Measurements from ENCODE around the gene CCDC106. TPM values are rescaled to one million over a fixed set of nuclear protein-coding genes. Genes with fewer than 3 reads are reported as not detected.
A peak's percentile ranks its signal among the peaks of the same experiment; 100 is the strongest.

CCDC106 gene
- total RNA-seq, 1 experiment from 2014 or later: 21.1 TPM

DNA sequence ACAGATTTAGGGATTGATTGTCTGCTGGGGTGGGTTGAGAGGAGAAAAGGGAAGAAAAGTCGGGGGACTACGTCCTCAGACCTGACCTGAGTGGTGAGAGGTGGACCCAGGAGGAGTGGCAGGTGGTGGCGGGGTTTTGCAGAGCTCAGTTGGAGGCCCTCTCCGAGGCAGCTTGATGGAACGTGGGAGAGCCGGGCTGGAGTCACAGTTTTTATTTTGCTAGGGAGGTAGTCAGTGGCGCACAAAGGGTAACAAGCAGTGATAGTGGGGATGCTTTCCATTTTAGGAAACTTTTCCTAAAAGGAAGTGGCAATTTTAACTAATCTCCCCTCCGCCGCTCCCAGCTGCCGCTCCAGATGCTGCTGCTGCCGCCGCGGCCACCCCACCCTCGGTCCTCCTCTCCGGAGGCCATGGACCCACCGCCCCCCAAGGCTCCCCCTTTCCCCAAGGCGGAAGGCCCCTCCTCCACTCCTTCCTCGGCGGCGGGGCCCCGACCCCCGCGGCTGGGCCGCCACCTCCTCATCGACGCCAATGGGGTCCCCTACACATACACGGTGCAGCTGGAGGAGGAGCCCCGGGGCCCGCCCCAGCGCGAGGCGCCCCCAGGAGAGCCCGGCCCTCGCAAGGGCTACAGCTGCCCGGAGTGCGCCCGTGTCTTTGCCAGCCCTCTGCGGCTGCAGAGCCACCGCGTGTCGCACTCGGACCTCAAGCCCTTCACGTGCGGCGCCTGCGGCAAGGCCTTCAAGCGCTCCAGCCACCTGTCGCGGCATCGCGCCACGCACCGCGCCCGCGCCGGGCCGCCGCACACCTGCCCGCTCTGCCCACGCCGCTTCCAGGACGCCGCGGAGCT lies 5.6 kb upstream of the CCDC106 start (continued):
- TF ChIP-seq ELF4 (CRISPR knock-in tag; IDR thresholded peaks at IDR 0.05; ENCODE audit: low read depth) (no peak), FOXK1 (CRISPR knock-in tag; IDR thresholded peaks at IDR 0.05) (0 out of 2 replicates have a peak, but pooled peaks have one; percentile 27), PRRX2 (CRISPR knock-in tag; IDR thresholded peaks at IDR 0.05) (no peak), ZNF263 (CRISPR knock-in tag; IDR thresholded peaks at IDR 0.05; ENCODE audit: low read depth) (no peak), ZNF671 (CRISPR knock-in tag; IDR thresholded peaks at IDR 0.05) (peak; percentile 40; the same call in 1 of the 2 replicates), NR3C1 (CRISPR knock-in tag; conservative IDR thresholded peaks at IDR 0.05; ENCODE audit: low read depth) (no peak), CREM (CRISPR knock-in tag; IDR thresholded peaks at IDR 0.05) (no peak), ZNF232 (CRISPR knock-in tag; IDR thresholded peaks at IDR 0.05) (0 out of 2 replicates have a peak, but pooled peaks have one; percentile 43), GABPB1 (CRISPR knock-in tag; IDR thresholded peaks at IDR 0.05) (no peak), EMX1 (CRISPR knock-in tag; IDR thresholded peaks at IDR 0.05) (no peak), ZNF416 (CRISPR knock-in tag; IDR thresholded peaks at IDR 0.05) (no peak; the same call in 1 of the 2 replicates), ZNF423 (CRISPR knock-in tag; IDR thresholded peaks at IDR 0.05) (no peak), TEAD4 (CRISPR knock-in tag; IDR thresholded peaks at IDR 0.05) (no peak), NR2C2 (CRISPR knock-in tag; IDR thresholded peaks at IDR 0.05) (0 out of 2 replicates have a peak, but pooled peaks have one; percentile 43), TCF7 (CRISPR knock-in tag; IDR thresholded peaks at IDR 0.05; ENCODE audit: low read depth) (no peak), RELA (CRISPR knock-in tag; IDR thresholded peaks at IDR 0.05; ENCODE audit: borderline replicate concordance) (peak; percentile 76; the same call in 1 of the 2 replicates), MXD4 (CRISPR knock-in tag; IDR thresholded peaks at IDR 0.05; ENCODE audit: borderline replicate concordance) (no peak)
- TF ChIP-seq, protein P1, sequence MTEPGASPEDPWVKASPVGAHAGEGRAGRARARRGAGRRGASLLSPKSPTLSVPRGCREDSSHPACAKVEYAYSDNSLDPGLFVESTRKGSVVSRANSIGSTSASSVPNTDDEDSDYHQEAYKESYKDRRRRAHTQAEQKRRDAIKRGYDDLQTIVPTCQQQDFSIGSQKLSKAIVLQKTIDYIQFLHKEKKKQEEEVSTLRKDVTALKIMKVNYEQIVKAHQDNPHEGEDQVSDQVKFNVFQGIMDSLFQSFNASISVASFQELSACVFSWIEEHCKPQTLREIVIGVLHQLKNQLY (CRISPR knock-in tag; IDR thresholded peaks at IDR 0.05): no peak
- TF ChIP-seq, protein P2, sequence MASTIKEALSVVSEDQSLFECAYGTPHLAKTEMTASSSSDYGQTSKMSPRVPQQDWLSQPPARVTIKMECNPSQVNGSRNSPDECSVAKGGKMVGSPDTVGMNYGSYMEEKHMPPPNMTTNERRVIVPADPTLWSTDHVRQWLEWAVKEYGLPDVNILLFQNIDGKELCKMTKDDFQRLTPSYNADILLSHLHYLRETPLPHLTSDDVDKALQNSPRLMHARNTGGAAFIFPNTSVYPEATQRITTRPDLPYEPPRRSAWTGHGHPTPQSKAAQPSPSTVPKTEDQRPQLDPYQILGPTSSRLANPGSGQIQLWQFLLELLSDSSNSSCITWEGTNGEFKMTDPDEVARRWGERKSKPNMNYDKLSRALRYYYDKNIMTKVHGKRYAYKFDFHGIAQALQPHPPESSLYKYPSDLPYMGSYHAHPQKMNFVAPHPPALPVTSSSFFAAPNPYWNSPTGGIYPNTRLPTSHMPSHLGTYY (CRISPR knock-in tag; IDR thresholded peaks at IDR 0.05): 0 out of 2 replicates have a peak, but pooled peaks have one; percentile 10
- TF ChIP-seq, protein P3, sequence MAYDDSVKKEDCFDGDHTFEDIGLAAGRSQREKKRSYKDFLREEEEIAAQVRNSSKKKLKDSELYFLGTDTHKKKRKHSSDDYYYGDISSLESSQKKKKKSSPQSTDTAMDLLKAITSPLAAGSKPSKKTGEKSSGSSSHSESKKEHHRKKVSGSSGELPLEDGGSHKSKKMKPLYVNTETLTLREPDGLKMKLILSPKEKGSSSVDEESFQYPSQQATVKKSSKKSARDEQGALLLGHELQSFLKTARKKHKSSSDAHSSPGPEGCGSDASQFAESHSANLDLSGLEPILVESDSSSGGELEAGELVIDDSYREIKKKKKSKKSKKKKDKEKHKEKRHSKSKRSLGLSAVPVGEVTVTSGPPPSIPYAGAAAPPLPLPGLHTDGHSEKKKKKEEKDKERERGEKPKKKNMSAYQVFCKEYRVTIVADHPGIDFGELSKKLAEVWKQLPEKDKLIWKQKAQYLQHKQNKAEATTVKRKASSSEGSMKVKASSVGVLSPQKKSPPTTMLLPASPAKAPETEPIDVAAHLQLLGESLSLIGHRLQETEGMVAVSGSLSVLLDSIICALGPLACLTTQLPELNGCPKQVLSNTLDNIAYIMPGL (CRISPR knock-in tag; IDR thresholded peaks at IDR 0.05): peak; percentile 25
- TF ChIP-seq, protein P4, sequence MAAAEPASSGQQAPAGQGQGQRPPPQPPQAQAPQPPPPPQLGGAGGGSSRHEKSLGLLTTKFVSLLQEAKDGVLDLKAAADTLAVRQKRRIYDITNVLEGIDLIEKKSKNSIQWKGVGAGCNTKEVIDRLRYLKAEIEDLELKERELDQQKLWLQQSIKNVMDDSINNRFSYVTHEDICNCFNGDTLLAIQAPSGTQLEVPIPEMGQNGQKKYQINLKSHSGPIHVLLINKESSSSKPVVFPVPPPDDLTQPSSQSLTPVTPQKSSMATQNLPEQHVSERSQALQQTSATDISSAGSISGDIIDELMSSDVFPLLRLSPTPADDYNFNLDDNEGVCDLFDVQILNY (CRISPR knock-in tag; IDR thresholded peaks at IDR 0.05): no peak; the same call in 1 of the 2 replicates
- TF ChIP-seq, protein P5, sequence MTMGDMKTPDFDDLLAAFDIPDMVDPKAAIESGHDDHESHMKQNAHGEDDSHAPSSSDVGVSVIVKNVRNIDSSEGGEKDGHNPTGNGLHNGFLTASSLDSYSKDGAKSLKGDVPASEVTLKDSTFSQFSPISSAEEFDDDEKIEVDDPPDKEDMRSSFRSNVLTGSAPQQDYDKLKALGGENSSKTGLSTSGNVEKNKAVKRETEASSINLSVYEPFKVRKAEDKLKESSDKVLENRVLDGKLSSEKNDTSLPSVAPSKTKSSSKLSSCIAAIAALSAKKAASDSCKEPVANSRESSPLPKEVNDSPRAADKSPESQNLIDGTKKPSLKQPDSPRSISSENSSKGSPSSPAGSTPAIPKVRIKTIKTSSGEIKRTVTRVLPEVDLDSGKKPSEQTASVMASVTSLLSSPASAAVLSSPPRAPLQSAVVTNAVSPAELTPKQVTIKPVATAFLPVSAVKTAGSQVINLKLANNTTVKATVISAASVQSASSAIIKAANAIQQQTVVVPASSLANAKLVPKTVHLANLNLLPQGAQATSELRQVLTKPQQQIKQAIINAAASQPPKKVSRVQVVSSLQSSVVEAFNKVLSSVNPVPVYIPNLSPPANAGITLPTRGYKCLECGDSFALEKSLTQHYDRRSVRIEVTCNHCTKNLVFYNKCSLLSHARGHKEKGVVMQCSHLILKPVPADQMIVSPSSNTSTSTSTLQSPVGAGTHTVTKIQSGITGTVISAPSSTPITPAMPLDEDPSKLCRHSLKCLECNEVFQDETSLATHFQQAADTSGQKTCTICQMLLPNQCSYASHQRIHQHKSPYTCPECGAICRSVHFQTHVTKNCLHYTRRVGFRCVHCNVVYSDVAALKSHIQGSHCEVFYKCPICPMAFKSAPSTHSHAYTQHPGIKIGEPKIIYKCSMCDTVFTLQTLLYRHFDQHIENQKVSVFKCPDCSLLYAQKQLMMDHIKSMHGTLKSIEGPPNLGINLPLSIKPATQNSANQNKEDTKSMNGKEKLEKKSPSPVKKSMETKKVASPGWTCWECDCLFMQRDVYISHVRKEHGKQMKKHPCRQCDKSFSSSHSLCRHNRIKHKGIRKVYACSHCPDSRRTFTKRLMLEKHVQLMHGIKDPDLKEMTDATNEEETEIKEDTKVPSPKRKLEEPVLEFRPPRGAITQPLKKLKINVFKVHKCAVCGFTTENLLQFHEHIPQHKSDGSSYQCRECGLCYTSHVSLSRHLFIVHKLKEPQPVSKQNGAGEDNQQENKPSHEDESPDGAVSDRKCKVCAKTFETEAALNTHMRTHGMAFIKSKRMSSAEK (CRISPR knock-in tag; IDR thresholded peaks at IDR 0.05; ENCODE audit: borderline replicate concordance): no peak
- TF ChIP-seq, protein P6, sequence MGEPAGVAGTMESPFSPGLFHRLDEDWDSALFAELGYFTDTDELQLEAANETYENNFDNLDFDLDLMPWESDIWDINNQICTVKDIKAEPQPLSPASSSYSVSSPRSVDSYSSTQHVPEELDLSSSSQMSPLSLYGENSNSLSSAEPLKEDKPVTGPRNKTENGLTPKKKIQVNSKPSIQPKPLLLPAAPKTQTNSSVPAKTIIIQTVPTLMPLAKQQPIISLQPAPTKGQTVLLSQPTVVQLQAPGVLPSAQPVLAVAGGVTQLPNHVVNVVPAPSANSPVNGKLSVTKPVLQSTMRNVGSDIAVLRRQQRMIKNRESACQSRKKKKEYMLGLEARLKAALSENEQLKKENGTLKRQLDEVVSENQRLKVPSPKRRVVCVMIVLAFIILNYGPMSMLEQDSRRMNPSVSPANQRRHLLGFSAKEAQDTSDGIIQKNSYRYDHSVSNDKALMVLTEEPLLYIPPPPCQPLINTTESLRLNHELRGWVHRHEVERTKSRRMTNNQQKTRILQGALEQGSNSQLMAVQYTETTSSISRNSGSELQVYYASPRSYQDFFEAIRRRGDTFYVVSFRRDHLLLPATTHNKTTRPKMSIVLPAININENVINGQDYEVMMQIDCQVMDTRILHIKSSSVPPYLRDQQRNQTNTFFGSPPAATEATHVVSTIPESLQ (CRISPR knock-in tag; IDR thresholded peaks at IDR 0.05): no peak
- TF ChIP-seq, protein P7, sequence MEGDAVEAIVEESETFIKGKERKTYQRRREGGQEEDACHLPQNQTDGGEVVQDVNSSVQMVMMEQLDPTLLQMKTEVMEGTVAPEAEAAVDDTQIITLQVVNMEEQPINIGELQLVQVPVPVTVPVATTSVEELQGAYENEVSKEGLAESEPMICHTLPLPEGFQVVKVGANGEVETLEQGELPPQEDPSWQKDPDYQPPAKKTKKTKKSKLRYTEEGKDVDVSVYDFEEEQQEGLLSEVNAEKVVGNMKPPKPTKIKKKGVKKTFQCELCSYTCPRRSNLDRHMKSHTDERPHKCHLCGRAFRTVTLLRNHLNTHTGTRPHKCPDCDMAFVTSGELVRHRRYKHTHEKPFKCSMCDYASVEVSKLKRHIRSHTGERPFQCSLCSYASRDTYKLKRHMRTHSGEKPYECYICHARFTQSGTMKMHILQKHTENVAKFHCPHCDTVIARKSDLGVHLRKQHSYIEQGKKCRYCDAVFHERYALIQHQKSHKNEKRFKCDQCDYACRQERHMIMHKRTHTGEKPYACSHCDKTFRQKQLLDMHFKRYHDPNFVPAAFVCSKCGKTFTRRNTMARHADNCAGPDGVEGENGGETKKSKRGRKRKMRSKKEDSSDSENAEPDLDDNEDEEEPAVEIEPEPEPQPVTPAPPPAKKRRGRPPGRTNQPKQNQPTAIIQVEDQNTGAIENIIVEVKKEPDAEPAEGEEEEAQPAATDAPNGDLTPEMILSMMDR (IDR thresholded peaks at IDR 0.05): no peak
- TF ChIP-seq, protein P8, sequence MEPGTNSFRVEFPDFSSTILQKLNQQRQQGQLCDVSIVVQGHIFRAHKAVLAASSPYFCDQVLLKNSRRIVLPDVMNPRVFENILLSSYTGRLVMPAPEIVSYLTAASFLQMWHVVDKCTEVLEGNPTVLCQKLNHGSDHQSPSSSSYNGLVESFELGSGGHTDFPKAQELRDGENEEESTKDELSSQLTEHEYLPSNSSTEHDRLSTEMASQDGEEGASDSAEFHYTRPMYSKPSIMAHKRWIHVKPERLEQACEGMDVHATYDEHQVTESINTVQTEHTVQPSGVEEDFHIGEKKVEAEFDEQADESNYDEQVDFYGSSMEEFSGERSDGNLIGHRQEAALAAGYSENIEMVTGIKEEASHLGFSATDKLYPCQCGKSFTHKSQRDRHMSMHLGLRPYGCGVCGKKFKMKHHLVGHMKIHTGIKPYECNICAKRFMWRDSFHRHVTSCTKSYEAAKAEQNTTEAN (CRISPR knock-in tag; IDR thresholded peaks at IDR 0.05): no peak

Data from WTC11 (cell line).